CD4-positive, alpha-beta T cell treated with Interleukin-15 for 1 hour (primary cell): ENCODE results near the gene GOLGA6L24.
"Not testable (repeated sequence)": the region's sequence is repeated elsewhere in the genome, so short reads cannot be mapped to it uniquely, and the experiment has no call there.

Source experiments
- DNase-seq: peaks from one replicate; pipeline ENCODE4 v3.0.0-alpha.2; 2020

GOLGA6L24 gene, protein sequence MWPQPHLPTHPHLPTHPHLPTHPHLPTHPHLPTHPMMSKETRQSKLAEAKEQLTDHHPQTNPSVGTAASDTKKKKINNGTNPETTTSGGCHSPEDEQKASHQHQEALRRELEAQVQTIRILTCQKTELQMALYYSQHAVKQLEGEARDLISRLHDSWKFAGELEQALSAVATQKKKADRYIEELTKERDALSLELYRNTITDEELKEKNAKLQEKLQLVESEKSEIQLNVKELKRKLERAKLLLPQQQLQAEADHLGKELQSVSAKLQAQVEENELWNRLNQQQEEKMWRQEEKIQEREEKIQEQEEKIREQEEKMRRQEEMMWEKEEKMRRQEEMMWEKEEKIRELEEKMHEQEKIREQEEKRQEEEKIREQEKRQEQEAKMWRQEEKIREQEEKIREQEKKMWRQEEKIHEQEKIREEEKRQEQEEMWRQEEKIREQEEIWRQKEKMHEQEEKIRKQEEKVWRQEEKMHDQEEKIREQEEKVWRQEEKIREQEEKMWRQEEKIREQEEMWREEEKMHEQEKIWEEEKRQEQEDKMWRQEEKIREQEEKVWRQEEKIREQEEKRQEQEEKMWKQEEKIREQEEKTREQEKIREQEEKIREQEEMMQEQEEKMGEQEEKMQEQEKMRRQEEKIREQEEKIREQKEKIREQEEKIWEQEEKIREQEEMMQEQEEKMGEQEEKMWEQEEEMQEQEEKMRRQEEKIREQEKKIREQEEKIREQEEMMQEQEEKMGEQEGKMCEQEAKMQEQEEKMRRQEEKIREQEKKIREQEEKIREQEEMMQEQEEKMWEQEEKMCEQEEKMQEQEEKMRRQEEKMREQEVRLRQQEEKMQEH

DNA sequence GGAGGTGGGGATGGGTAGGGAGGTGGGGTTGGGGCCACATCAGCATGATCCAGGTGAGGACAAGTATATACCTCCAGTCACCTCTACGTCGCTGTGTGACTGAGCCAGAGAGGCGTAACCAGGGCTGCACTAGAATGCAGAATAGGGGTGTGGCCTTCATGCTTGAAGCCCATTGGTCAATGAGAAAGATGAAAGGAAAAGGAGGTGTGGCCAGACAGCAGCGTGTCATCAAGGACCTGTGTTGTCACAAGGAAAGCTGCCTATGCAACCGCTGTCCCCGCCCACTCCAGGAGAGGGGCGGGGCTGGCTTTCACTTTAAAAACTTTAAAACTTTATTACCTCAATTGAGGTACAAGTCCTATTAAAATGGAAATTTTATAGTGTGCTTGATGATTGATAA lies at the start of gene GOLGA6L24:
Gene GOLGA6L24, minus strand, starts transcription at position 101 of the 400 bp plus-strand sequence. Its CDS starts 61 bp downstream, at position 40.
- DNase-seq = not testable (repeated sequence)

DNA sequence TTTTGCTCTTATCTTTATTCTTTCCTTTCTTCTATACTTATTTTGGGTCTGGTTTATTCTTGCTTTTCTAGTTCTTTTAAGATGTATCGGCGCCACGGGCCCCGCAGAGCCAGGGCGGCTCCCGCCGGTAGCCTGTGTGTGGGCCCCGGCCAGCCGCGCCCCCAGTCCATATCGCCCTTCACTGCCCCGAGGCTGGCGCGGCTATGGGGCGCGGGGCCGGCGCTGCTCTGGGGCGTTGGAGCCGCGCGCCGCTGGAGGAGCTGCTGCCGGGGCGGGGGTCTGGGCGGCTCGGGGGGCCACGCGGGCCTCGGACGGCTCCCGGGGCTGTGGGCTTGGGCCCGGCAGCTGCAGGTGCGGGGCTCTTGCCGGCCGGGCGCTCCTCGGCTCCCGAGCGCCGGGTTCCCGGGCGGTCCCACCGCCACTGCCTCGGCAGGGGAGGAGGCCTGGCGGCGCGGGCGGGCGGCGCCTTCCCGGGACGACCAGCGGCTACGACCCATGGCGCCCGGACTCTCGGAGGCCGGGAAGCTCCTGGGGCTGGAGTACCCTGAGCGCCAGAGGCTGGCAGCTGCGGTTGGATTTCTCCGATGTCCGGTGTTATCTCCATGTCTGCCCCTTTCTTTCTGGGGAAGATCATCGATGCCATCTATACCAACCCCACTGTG lies 45.0 kb upstream of the GOLGA6L24 start:
- not testable (repeated sequence) for DNase-seq

DNA sequence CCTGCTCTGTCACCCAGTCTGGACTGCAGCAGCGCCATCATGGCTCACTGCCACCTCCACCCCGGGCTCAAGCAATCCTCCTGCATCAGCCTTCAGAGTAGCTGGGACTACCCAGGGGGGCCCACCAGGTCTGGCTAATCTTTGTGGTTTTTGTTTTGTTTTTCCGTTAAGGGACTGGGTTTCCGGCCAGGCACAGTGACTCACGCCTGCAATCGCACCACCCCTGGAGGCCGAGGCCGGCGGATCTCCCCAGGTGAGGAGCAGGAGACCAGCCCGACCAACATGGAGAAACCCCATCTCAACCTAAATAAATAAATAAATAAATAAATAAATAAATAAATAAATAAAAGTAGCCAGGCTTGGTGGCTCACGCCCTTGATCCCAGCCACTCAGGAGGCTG lies 38.1 kb upstream of the GOLGA6L24 start:
- DNase-seq = not testable (repeated sequence)

DNA sequence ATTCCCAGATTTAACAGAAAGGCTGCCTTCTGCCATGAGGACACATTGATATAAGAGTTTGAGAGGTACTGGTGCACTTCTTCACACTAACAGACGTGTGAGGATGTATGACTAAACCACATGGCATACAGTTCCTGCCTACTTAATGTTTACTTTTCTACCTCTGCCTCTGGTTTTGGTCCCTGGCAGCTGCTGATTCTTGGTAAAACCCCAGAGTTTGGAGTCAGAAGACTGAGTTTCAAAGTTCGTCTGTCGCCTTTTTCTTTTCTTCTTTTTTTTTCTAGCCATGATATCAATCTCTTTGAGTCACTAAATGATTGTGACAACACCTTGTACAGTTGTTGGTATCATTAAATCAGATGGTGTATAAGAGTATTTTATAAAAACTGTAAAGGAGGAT lies 22.2 kb upstream of the GOLGA6L24 start:
- not testable (repeated sequence) for DNase-seq

DNA sequence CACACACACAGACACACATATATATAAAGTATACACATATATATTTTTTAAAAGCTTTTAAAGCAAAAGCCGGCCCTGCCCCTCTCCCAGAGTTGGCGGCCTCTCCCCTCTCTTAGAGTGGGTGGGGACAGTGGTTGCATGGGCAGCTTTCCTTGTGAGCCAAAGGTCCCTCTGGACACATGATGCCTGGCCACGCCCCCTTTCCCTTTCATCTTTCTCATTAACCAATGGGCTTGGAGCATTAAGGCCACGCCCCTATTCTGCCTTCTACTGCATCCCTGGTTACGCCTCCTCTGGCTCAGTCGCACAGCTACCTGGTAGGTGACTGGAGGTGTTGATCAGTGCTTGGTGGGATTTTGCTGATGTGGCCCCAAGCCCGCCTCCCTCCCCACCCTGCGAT lies 20.5 kb upstream of the GOLGA6L24 start, which contains the start of gene GOLGA8F:
Gene GOLGA8F, plus strand, starts transcription at position 301 of the 400 bp plus-strand sequence. Its CDS starts 98 bp downstream, at position 399.
- DNase-seq = not testable (repeated sequence)

DNA sequence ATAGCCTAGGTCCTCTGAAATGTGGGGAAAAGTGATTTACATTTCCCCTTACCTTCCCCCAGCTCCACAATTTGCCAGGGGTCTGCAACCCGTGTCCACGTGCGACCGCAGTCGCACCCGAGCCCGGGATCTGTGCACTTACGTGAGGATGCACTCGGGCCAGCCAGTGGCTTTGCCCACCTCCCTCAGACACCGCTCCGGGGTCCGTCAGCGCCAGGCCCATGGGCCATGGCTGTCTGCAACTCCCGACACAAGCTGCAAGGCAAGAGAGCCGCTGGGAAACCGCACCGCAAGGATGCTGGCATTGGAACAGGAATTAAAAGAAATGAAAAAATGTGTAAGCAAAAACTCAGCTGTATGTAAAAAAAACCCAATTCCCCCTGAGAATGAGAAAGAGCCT lies 7.6 kb upstream of the GOLGA6L24 start:
- DNase-seq = not testable (repeated sequence)

DNA sequence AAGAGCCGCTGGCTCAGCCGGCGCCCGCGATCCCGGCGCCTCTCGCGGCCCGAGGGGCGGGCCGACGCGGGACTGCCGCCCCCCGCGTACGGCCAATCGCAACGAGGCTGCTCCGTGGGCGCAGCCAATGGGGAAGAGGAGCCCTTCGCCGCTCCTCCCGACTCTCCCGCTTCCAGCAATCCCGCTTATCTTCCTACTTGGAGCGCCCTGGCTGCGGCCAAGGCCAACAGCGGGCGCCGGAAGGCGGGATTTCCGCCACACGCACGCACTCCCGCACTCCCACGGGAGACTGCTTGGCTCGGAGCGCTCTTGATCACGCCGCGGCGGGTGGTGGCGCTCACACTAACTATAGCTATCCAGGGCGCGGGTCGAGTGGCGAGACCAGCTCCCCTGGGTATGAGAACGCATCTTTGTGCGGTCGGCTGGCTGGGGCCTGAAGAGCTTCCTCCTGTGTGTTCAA lies 35.7 kb downstream of the GOLGA6L24 start, which contains the start of gene HERC2:
Gene HERC2, minus strand, starts transcription at position 51 of the 460 bp plus-strand sequence. CDS start 746 bp downstream, outside the sequence.
- DNase-seq = not testable (repeated sequence)

DNA sequence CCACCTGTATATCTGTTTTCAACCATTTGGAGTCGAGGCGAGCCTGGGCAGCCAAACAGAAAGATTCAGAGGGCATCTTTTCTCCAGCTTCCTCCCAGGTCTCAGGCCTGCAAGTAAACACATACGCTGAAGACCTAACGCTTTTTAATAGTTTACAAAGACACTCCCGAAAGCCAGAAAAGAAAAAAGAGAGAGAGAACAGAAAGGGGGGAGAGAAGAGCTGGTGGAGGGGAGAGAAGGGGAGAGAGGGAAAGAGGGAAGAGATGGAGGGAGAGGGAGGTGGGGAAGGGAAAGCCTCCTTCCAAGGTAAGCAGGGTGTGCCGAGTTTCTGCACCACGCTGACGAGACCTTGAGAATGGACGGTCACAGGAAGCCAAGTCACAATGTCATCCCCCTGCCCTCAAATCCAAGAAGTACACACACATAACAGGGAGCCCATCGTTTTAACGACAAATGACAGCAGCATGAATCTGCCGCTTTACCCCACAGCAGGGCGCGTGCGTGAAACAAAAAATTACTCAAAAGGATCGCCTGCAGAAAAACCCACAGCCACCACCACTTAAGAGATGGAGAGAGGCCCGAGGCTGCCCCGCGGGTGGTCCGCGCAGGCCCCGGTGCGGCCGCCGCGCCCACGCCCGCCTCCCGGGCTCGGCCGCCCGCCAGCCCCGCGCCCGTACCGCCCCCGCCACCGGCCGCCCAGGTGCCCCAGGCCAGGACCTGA lies 36.4 kb downstream of the GOLGA6L24 start:
- DNase-seq = not testable (repeated sequence)

DNA sequence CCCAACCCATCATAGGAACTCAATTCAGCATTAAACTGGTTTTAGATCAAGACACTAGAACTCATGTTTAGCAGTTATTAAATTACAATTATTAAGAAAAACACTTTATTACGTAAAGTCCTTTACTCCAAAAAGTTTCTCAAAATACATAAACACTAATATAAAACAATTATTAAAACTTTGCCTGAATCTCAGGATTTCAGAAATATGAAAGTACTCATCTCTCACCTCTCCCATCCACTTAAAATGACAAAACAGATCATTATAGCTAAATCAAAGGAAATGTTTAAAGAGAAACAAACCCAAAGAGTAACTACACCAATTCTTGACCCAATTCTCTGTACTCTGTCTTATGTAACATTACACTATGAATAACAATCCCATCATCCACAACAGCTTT lies 38.2 kb downstream of the GOLGA6L24 start:
- DNase-seq = not testable (repeated sequence)

DNA sequence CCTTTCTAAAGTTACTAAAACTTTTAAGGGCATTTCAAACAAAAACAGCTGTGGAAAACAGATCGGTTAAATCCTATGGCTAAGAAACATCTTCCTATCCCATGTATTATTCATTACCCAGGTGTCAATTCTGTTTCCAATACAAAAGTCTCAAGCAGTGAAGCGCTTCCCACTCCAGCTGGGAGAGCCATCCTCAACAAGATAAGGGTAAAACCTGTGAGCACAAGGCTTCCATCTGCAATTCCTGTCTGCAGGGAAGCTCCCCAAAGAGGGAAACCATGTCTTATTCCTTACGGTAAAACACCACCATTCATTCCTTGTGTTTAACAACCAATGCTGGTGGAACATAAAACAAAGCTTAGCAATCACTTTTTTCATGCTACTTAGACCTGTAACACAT lies 39.1 kb downstream of the GOLGA6L24 start:
- DNase-seq = not testable (repeated sequence)

DNA sequence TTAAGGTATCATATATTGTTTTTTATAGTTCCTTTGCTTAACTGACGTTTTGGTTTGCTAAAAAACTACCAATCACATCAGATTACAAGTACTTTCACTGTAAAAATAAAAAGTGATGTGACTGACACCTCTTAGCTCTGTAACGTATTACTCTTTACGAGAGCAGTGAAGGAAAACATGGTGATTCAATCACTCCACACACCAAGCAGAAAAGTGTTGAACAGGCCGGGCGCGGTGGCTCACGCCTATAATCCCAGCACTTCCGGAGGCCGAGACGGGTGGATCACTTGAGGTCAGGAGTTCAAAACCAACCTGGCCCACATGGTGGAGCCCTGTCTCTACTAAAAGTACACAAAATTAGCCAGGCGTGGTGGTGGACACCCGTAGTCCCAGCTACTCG lies 39.8 kb downstream of the GOLGA6L24 start:
- DNase-seq = not testable (repeated sequence)

DNA sequence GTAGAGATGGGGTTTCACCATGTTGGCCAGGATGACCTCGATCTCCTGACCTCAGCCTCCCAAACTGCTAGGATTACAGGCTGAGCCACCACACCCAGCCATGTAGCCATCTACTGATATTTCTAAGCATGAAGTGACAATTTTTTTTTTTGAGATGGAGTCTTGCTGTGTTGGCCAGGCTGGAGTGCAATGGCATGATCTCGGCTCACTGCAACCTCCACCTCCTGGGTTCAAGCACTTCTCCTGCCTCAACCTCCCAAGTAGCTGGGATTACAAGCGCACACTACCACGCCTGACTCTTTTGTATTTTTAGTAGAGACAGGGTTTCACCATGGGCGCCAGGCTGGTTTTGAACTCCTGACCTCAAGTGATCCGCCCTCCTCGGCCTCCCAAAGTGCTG lies 40.9 kb downstream of the GOLGA6L24 start:
- not testable (repeated sequence) for DNase-seq

DNA sequence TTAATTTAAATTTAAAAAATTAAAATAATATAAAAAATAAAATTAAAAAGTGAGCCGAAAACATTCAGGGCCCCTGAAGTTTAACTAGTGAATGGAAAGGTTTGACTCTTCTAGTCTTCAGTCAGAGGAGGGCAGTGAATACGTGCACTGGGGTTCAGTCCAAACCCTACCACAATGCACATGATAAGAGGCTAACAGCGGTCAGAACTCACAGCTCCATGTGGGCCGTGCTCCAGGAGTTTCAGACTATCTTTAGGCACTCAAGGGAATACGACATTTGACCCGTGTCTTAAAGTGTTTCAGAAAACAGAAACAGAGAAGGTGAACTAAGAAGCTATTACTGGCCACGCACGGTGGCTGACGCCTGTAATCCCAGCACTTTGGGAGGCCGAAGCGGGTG lies 47.4 kb downstream of the GOLGA6L24 start:
- DNase-seq = not testable (repeated sequence)

DNA sequence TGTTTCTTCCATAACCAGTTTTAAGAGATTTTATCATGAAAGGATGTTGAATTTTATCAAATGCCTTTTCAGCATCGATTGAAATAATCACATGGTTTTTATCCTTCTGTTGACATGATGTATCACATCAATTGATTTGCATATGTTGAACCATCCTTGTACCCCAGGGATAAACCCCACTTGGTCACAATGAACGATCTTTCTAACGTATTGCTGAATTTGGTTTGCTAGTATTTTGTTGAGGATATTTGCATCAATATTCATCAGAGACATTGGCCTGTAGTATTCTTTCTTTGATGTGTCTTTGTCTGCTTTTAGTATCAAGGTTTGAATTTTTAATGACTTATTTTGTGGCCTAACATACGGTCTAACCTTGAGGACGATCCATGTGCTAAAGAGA lies 49.2 kb downstream of the GOLGA6L24 start:
- DNase-seq = not testable (repeated sequence)
